Measurements from ENCODE around the gene CTSE.

Gene CTSE

DNA sequence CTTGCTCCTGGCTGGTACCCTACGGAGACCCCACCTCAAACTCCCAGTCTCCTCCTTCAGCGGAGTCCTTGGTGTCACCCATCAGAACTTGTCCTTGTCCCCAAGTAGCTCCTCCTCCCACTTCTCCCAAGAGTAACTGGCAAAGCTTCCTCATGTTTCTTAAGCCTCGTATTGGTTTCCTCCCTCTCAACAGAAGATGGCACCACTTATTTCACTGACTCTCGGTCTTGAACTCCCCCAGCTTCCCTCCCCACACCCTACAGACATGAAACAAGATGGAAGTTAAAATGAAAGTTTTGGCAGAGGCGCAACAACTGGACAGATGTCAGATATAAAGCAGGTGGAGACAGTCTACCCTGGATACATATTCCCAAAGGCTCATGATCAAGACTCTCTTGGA lies 33.9 kb downstream of the CTSE start:
- DNase-seq, result no peak

DNA sequence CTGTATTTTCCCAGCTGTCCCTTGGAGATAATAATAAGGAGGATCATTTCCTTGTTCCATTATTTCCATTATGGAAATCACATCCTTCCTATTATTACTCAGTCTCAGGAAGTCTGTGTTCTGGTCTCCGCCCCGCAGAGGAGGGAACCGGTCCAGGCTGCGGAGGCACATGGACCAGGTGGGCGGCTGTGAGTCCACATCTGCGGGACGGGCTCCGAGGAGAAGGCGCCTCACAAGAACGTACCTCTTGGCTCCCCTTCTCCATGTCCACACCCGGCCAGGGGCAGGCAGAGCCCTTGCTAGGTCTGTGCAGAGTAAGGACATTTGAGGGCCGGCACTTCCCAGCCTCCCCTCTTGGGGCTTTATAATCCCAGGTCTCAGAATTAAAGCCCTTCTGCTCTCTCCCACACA lies 35.1 kb downstream of the CTSE start:
- DNase-seq, result no peak

DNA sequence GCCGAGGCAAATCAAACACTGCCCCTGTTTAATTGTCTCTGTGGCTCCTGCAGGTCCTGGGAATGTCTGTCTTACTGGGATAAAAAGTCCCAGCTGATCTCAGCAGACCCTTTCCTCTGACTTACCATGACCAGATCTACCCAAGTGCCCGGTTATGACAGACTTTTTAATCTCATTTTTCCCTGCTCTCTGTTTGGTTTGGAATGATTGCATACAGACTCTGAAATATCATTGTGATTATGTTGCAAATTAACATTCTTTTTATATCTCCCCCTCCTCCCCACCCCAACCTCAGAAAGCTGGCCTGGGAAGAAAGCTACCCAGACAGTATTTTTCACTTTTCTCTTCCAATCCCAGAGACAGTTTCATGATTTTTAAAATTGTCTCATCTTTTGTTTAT lies 36.8 kb downstream of the CTSE start:
- no peak for DNase-seq

DNA sequence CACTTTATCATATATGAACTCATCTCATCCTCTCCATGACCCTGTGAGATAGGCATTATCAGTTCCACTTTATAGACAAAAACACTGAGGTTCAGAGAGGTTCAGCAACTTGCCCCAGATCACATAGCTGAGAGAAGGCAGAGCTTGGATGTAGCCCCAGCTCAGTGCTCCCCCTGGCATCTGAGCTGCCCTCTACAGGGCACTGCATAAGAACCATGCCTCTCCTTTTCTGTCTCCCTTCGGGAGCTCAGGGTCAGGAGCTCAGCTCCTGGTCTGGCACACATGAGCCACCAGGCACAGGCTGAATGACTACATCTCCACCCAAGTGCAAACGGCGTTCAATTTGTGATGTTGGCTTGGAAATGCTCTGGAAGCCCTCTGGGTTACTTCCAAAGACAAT lies 37.4 kb downstream of the CTSE start:
- DNase-seq, result no peak

DNA sequence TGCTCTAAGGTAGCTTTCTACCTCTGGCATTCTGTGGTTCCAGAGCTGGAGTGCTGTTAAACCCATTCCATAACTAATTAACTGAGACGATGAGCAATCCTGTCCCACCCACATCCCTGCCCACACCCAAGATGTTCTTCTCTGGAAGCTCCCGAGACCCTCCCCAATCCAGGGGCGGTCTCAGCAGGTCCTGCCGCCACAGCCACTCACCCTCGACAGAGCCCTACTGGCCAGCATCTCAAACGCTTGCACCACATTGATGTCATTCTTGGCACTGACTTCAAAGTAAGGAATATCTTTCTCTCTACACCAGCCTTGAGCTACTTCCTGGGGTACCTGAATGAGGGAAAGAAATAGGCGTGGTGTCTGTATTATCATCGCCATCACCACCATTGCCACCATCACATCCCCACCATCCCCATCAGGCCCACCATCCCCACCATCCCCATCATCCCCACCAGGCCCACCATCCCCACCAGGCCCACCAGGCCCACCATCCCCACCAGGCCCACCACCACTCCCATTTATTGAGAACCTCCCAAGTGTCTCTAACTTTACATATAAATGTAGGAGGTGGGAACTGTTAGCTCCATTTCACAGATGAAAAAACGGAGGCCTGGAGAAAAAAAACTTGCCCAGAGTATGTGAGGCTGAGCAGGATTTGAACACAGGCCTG lies 38.2 kb downstream of the CTSE start:
- DNase-seq, result no peak

DNA sequence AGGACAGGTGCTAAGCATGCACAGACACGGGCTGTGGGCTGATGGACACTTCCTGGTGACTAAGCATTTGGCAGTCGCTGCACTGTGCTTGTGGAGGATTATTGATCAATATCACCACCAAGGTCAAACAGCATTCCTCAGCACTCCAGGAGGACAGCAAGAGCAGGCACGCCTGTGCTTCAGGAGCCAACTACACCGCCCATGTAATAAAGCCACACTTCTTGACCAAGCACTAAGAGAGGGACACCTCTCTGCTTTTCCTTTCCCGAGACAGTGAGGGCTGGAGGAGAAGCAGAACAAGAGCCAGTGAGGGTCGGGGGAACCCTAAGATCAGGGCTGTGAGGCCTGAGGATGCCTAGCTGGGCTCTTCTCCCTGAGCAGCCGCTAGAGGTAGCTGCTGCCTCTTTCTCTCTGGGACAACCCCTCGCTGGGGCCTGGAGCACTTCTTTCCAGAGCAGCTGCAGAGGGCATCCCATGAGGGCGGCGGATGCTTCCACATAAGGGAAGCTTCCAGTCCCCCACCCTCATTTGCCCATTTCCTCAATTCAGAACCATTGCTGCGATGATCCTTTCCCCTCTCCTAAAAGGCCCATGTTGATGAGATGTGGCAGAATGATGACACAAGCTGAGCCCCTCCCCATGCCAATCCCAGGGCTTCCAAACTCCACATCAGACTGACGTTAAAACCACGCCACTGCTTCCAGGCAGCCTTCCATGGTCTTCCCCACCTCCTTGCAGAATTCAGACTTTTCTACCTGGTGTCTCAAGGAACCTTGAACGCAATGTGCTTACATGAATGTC lies 39.6 kb downstream of the CTSE start:
- peak; percentile 23 for DNase-seq

DNA sequence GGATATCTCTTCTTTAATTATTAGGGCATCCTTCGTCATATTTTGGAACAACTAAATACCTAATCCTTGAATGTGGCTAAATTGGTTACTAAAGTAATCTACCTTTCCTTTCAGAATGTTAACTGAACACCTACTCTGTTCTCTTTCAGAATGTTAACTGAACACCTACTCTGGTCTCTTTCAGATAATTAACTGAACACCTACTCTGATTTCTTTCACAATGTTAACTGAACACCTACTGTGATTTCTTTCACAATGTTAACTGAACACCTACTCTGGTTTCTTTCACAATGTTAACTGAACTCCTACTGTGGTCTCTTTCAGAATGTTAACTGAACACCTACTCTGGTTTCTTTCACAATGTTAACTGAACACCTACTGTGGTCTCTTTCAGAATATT lies 42.4 kb downstream of the CTSE start:
- no peak for DNase-seq

DNA sequence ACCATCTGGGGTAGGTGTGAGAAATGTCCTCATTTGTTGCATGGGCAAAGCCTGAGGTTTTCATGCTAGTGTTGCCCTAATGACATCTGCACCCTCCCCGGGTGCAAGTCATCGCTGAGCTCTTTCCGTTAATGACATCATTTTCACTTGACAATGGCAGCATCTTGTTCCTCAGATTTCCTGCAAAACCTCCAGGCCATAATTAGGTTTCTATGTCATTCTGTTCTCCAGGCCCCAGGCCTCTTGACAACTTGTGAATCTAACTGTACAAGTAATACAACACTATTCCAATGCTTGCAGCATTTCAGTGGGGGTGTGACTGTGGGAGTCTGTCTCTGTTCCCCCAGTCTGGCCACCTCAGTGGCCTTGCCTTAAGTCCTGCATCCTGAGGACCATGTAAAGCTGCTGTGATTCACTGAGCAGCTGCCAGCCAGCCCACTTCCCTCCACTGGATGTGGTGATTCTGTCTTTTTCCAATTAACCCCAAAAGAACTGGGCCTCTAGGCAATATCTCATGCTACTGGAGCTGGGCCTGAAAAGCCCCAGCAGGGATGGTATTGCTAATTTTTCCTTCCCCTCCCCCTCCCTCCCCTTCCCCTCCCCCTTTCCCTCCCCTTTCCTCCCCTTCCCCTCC lies 43.3 kb downstream of the CTSE start:
- no peak for DNase-seq

DNA sequence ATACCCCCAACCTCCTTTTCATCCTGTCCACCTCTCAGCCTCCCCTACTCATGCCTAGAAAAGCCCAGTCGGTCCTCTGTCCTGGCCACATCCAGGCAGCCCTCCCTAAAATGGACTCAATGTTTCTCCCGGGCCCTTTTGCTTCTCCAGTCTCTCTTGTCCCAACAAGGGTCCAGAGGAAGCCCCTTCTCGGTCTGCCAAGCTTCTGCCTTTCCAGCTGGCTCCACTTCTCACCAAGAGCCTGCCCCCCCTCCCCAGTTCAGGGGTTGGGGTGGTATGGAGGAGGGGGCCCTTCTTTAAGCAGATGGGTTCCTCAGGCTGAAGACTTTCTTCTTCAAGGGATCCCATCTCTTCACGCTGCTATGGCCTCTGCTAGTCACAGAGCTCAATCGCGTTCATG lies 44.4 kb downstream of the CTSE start:
- DNase-seq, result no peak

DNA sequence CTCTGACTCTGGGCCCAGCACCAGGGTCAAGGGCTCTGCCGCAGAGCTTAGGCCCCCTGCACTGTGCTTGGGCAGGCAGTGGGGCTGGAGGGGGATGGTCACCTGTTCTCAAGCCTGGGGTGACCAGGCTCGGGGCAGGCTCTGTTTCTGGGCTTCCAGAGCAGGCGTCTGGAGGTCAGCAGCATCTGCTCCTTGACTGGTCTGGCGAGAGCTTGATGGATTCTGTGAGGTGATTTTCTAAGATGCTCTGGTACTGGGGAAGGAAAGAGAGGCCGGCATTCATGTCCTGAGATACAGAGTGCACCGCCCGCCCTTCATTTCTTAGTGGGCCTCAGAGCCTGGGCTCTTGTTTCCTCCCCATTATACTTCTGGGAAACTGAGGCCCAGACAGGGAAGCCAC lies 45.0 kb downstream of the CTSE start:
- DNase-seq, result no peak

DNA sequence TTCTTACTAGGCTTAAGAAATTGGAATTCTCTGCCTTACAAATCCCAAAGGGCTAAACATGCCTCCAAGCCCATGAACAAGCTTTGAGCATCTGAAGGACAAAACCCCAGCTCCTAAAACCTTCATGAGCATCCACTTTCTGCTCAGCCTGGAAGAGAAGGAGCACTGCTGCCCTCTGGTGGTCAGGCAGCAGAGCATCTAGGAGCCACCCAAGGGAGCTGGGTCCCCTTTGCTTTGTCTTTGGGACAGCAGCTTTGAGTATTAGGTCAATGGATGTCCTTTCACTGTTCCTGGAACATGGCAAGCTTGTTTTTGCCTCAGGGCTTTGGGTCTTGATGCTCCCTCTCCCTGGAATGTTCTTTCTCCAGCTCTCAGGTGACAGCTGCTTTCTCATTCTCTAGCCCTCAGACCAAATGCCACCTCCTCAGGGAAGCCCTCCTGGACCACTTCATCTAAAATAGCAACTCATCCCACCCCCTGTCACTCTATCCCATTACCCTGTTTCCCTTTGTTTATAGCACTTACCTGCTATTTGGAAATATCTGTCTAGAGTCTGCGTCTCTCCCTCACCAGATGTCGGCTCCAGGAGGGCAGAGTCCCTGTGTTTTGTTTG lies 46.2 kb downstream of the CTSE start:
- DNase-seq, result peak; percentile 79

DNA sequence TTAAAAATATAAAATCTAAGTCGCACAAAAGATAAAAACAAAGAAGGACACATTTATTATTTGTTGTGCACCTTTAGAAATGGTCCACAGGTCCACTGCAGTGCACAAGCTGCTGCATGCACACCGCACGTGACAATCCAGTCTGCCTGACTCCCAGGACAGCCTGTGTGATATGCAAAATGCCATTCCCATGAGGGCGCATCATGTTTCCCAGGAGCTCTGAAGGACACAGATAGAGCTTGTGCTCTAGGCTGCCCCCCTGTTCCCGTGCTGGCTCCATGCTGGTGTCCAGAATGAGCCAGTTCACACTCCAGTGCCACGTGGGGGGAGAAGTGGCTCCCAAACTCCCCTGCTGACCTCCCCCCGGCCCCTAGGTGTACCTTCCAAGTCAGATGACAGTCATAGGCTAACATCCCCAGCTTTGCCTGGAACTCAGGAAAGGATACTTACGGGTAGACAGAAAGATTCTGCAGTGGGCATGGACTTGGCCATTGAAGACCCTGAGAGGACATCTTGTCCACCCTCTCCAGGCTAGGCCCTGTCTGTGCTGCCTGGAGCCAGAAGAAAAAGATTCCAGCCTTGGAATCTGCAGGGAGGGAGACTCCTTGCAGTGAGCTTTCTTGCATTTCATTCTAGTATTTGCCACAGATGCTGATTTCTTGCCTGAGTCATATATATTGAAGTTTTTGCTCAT lies 46.8 kb downstream of the CTSE start:
- no peak for DNase-seq

DNA sequence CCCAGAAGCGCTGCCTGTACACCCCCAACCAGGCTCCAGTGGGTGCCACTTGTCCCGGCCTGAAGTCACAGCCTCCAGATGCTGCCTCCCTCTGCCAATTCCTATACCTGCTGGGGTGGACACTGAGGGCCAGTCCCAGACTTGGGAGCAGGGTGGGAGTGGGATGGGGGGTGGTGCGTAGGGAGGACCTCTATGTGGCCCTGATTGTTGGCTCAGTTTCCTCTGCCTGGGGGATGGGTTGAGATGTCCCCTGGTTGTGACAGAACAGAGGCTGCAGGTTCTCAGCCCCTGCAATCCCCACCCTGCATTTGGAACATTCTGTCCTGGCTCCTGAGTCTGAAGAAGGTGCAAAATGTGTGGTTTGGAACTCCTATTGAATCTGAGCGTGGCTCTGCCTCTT lies 47.7 kb downstream of the CTSE start:
- DNase-seq, result no peak

DNA sequence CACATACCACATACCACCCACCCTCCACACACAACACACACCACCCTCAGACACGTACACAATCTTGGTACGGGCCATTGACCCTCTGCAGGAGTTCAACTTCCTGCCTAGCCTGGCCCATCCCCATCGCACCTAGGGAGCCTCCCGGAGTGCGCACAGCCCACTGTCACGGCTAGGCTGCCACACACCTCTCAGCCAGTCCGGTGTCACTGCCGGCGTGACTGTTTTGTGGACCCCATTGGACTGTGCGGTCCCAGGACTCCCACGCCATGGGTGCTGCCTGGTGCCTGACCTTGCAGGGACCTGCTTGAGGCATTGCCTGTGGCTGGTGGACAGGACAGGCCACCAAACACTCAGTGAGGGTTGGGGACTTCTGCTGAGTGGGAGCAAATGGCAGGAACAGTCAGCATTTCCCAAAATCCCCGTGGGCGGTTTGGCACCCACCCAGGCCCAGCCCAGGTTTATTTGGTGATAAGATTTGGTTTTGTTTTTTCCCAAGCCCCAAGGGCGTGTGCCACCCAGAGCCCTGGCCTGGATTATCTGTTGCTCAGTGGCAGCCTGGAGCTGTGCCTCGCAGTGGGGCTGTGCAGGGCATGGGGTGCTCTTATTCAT lies 48.2 kb downstream of the CTSE start:
- no peak for DNase-seq

DNA sequence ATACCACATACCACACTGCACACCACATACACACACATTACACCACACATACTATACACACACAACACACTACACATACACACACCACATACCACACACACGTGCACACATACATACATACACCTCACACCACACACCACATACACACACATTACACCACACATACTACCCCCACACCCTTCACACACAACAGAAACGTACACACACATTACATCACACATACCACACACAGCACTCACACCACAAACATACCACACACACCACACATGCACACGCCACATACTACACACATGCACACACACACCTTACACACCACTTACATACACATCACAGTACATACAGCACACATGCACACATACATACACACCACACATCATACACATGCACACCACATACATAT lies 49.0 kb downstream of the CTSE start:
- DNase-seq, result no peak

DNA sequence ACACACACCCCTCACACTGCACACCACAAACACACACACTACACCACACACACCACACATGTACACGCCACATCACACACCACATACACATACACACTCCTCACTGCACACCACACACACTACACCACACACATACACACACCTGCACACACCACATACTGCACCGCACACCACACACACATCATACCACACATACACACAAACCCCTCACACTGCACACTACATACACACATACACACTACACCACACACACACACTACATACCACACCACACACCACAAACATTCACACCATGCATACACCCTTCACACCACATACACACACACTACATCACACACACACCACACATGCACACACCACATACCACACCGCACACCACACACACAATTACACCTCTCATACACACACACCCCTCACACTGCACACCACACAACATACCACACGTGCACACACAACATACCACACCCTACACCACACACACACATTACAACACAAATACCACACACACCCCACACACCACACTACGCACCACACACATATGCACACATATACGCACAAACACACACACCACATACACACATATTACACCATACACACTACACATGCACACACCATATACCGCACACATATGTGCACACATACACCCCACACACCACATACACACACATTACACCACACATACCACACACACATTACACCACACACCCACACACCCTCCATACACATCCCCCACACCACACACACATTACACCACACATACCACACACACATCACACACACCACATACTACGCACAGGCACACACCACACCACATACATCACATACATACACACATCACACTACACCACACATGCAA lies 50.1 kb downstream of the CTSE start:
- no peak for DNase-seq

DNA sequence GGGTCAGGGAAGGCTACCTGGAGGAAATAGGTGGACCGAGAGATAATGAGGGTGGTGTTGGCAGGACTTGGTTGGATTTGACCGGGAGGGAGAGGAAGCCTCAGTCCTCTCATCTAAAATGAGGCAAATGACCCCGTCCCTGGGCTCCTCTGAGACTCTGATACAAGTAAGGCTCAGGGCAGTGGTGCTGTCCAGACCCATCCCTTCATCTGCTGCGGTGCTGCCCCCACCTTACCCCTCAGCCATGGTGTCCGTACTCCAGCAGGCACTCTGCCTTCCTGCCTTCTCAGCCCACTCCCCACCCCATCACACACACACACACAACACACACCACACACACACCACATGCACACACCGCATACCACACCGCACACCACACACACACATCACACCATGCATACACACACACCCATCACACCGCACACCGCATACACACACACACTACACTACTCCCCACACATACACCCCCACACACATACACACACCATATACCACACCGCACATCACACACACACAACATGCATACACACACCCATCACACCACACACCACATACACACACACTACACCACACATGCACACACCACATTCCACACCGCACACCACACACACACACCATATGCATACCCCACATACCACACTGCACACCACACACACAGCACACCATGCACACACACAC lies 51.1 kb downstream of the CTSE start:
- no peak for DNase-seq

DNA sequence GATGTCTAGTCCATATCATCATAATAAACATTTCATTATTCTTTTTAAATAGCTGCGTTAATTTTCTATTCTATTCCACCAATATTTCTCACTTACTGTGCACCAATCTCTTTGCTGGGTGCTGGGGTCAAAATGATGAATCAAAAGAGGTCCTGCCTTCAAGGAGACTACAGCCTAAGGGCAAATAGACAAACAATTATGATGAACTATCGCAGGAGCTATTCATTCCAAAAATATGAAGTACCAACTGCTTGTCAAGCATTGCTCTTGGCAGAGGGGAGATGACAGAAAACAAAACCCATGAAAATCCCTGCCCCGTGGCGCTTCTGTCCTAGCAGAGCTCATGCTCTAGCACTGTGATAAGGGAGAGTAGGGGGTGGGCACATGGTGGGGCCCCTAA lies 51.6 kb downstream of the CTSE start:
- DNase-seq, result no peak

DNA sequence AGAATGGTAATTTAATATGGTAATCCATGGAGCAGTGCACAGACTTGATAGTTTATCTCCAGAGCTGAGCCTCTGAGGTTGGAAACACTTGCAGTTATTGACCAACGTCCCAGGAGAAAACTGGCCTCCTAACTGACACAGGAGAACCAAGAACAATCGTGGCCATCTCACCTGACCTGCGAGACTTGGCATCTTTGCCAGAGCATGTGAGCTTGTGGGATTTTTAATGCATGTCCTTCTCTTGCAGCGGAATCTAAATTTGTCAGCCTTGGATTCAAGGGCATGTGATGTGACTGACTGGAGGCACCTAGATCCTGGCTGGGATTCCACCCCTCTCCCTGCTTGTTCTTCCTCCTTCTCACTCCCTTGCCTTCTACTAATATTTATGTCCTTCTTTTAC lies 52.6 kb downstream of the CTSE start:
- DNase-seq, result no peak

DNA sequence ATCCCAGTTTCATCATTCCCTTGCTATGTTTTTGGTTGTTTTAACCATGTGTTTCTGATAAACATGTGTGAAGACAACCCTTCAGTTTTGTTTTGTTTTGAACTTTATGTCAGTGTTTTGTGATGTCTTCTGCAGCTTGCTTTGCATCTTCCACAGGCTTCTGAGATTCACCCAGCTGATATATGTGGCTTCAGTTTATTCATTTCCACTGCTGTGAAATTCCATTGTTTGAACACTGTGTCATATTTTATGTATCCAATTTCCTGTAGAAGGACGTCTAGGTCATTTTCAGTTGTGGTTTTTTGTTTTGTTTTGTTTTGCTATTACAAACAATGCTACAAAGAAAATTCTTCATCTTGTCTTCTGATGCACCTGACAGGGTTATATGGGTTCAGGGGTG lies 53.2 kb downstream of the CTSE start:
- DNase-seq, result no peak

DNA sequence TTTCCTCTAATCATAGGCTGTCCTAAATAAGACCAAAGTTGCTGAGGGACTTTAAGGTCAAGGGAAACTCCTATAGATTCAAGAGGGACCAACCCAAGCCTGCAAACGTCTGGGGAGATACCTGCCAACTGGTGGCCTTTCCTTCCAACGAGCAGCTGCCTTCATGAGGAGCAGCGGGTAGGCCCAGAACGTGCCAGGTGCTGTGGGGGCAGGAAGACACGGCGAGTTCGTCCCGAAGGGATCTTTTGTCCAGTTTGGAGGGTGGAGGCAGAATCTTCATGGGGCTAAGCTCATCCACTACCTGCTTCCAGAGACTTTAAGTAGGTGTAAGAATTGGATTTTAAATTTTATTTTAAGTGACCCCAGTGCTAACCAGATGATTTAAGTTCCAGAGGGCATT lies 54.5 kb downstream of the CTSE start:
- no peak for DNase-seq
